Duodenal mucosa (tissue), 2 donors: ENCODE data around the gene ASGR2.

Source experiments
- H3K27ac ChIP-seq: one replicate; pipeline ENCODE4 v1.7.0; 2013; ENCODE audit warnings: low read depth, low read length
- H3K27me3 ChIP-seq, 2 donors: one replicate each; pipeline ENCODE4 v1.7.0; 2013; ENCODE audit warnings: low read length in 2 of 2, control low read depth in 1 of 2; ENCODE audit not compliant: insufficient read depth in 2 of 2, control insufficient read depth in 1 of 2
- H3K36me3 ChIP-seq, 2 donors: one replicate each; pipeline ENCODE4 v1.7.0; 2013; ENCODE audit warnings: low read length in 2 of 2, control low read depth in 1 of 2; ENCODE audit not compliant: insufficient read depth in 2 of 2, control insufficient read depth in 1 of 2
- H3K4me1 ChIP-seq, 2 donors: one replicate each; pipeline ENCODE4 v1.7.0; 2013; ENCODE audit warnings: low read length in 2 of 2, control low read depth in 1 of 2; ENCODE audit not compliant: insufficient read depth in 2 of 2, control insufficient read depth in 1 of 2
- H3K4me3 ChIP-seq, 2 donors: one replicate each; pipeline ENCODE4 v1.7.0; 2013; ENCODE audit warnings: low read length in 2 of 2, low read depth in 1 of 2
- H3K9ac ChIP-seq, 2 donors: one replicate each; pipeline ENCODE4 v1.7.0; 2013; ENCODE audit warnings: low read length in 2 of 2, low read depth in 1 of 2
- H3K9me3 ChIP-seq, 2 donors: one replicate each; pipeline ENCODE4 v1.7.0; 2013; ENCODE audit warnings: low read length in 2 of 2, control low read depth in 1 of 2; ENCODE audit not compliant: control insufficient read depth in 1 of 2

The ASGR2 gene

GRCh38 chr17:7067198-7067597 is 47.4 kb downstream of the ASGR2 start:
- Histone ChIP-seq H3K9ac (no peak overlapping the region), H3K27me3 (no peaks in the 10 kb centered on the region), H3K36me3 (no peaks in the 10 kb centered on the region), H3K4me3 (no peak overlapping the region), H3K4me1 (no peaks in the 10 kb centered on the region), H3K9me3 (peaks cover 5 to 7% of the 10 kb centered on the region in 2 donors), H3K27ac (no peak overlapping the region)

GRCh38 chr17:7064261-7064660 is 50.4 kb downstream of the ASGR2 start:
- no peaks in the 10 kb centered on the region for H3K4me1 ChIP-seq
- no peaks in the 10 kb centered on the region for H3K36me3 ChIP-seq
- H3K9ac ChIP-seq = no peak overlapping the region
- no peak overlapping the region for H3K27ac ChIP-seq
- no peaks in the 10 kb centered on the region for H3K27me3 ChIP-seq
- peaks cover 5 to 7% of the 10 kb centered on the region in 2 donors for H3K9me3 ChIP-seq
- no peak overlapping the region for H3K4me3 ChIP-seq

GRCh38 chr17:7063518-7064094 is 51.0 kb downstream of the ASGR2 start:
- Histone ChIP-seq H3K27ac (no peak overlapping the region), H3K4me3 (no peak overlapping the region), H3K9me3 (peaks cover 5 to 7% of the 10 kb centered on the region in 2 donors), H3K36me3 (no peaks in the 10 kb centered on the region), H3K4me1 (no peaks in the 10 kb centered on the region), H3K27me3 (no peaks in the 10 kb centered on the region), H3K9ac (no peak overlapping the region)

DNA sequence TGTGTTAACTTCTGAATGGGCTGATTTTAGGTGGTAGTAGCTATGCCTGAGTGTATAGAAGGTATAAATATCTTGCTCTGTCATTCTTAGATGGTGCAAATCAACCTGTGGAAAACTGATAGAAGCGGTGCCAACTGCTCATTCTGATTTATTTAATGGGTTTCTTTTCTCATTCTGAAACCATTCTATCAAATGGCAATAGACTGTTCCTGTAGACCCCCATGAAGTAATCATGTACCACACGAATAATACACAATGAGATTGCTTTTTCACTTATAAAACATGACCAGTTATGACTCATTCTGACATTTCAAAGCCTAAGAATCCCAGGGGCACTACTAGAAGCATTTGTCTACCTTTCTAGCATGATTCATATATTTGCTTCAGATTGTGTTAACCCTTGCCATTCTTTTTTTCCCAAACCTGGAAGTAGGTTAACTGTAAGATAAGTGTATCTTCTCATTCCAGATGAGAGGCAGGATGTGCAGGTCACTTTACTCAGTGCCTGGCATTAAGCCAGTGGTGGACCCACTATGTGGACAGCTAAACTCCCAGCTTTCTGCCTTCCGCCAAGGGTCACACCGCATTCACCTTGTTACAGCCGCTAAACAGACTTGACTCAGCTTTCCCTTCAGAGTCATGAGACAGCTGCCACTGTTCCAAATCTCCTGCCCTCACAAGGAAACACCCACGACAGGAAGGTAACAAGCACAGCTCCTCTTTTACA is 54.3 kb downstream of the ASGR2 start:
- no peaks in the 10 kb centered on the region for H3K4me1 ChIP-seq
- no peak overlapping the region for H3K4me3 ChIP-seq
- no peak overlapping the region for H3K27ac ChIP-seq
- H3K36me3 ChIP-seq = no peaks in the 10 kb centered on the region
- H3K9ac ChIP-seq = no peak overlapping the region
- no peaks in the 10 kb centered on the region for H3K9me3 ChIP-seq
- H3K27me3 ChIP-seq = no peaks in the 10 kb centered on the region

DNA sequence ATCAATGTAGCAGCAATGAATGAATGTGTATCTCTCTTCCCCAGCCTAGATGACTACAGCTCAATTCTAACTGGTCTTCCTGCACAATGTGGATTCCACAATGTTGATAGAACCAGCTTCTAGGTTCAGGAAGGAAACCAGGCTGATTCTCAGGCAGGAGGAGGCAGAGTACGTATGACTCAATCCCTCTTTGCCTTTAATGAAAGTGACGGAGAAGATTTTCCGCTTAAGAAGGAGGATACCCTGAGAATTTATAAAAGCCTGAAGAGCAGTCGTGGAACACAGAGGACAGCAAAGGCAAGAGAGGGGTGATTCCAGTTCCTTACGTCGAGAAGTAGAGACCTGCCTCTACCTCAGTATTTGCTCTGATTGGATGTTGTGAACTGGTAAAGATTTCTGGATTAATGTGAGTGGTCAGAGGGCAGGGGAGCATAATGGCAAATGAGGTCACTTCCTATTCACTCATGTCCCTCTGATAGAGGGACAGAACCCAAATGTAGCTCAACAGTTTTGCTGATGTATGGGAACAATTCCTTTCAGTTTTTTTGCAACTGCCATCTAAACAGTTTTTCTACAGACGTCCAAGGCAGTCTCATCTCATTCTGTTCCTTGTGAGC is 55.7 kb downstream of the ASGR2 start:
- no peak overlapping the region for H3K9ac ChIP-seq

GRCh38 chr17:7056386-7056785 is 58.2 kb downstream of the ASGR2 start:
- Histone ChIP-seq H3K9me3 (no peaks in the 10 kb centered on the region), H3K27me3 (no peaks in the 10 kb centered on the region), H3K4me1 (no peaks in the 10 kb centered on the region), H3K9ac (no peak overlapping the region), H3K4me3 (no peak overlapping the region), H3K36me3 (no peaks in the 10 kb centered on the region), H3K27ac (no peak overlapping the region)

More for the DNA sequence above, 55.7 kb downstream of the ASGR2 start:
- Histone ChIP-seq H3K27me3 (no peaks in the 10 kb centered on the region), H3K36me3 (no peaks in the 10 kb centered on the region), H3K4me3 (no peak overlapping the region), H3K9me3 (no peaks in the 10 kb centered on the region), H3K4me1 (no peaks in the 10 kb centered on the region), H3K27ac (no peak overlapping the region)
